ENCODE measurements around the gene EDAR.

The EDAR gene

DNA sequence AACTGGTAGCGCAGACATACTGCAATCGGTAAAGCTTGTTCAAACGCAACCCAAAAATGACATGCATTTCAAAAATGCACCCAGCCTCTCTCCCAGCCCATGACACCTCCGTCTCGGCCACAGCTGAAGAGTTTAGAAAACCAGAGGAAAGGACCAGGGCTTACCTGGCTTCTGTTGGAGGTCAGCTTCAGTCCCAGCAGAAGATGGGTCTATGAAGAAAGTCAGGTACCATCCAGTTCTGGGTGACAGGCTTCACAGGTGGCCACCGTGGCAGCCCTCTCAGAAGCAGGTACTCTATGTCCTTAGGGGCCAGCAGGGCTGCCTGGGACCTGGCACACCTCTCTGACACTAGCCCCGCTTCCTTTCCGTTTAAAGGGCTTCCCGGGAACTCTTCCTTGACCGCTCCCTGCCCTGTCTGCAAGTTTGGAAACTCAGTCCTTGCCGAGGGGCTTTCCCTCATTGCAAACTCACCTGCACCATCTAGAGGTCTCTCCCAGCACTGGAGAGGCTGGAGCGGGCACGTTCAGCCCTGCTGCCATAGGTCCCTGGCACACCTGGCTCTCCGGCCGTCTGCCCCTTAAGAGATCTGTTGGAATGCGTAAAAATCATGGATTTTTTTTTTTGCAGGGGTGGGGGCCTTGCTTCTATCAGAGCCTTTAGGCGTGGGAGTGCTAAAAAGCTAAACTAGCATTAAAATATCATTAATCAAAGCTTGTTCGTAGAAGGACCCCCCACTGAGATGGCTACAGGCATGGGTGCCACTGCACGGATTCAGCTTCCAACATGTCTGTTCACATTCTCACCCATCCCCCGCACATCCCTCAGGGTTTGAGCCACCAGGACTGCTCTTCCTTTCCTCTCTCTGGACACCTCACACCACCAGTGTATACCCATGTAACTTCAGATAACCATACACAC lies at the start of gene EDAR:
EDAR (minus strand) TSS at position 425 of the 918 bp plus-strand sequence. CDS start 58,206 bp downstream, outside the sequence.
- peak; percentile 58 for DNase-seq

- DNase-seq, result no peak
Measured at GRCh38 chr2:109033171-109033570, 44.2 kb upstream of the EDAR start.

- no peak for DNase-seq
Measured at GRCh38 chr2:109032229-109032820, 43.3 kb upstream of the EDAR start.

GRCh38 chr2:109031476-109032228 lies 42.6 kb upstream of the EDAR start:
- peak; percentile 57 for DNase-seq

- peak; percentile 26 for DNase-seq
Measured at GRCh38 chr2:109030870-109031475, 42.0 kb upstream of the EDAR start.

- DNase-seq, result no peak
Measured at GRCh38 chr2:109029490-109030201, 40.6 kb upstream of the EDAR start.

- DNase-seq, result no peak
Measured at GRCh38 chr2:109028738-109029489, 39.9 kb upstream of the EDAR start.

- DNase-seq, result no peak
Measured at GRCh38 chr2:109028277-109028676, 39.3 kb upstream of the EDAR start.

GRCh38 chr2:109027702-109028101 lies 38.7 kb upstream of the EDAR start:
- no peak for DNase-seq

DNA sequence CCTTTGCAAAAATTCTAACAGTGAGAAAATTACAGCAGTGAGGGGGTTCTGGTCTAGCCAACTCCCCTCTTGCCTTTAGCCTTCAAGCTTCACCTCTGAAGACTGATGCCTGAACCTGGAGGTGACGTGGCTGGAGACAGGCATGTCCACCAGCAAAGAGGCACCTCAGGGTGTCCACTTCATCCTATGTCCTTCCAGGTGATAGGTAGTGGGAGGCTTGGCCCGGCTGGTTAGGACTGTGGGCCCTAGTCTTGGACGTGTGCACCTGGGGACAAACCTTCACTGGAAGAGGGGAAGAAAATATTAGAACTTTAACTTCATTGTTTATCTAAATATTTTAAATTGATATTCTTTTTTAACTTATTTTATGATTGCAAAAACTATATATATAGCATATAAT lies 35.5 kb upstream of the EDAR start:
- no peak for DNase-seq

DNA sequence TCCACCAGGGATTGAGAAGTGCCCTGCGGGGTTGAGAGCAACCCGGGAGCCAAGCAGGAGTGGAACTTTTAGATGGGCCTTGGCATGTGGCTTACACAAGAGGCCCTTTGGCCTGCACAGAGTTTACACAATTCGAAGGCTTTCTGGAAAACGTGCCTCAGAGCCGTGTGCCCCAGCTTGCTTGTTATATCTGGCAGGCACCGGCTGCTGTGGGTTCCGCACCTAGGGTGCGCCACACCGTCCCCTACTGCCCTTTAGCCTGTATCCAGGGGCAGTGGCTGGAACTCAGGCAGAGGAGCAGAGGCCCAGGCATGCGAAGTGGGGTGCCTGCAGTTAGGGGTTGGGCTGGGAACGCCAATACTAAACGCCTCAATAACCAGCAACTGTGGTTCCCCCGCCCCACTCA lies 32.9 kb upstream of the EDAR start:
- DNase-seq, result no peak

DNA sequence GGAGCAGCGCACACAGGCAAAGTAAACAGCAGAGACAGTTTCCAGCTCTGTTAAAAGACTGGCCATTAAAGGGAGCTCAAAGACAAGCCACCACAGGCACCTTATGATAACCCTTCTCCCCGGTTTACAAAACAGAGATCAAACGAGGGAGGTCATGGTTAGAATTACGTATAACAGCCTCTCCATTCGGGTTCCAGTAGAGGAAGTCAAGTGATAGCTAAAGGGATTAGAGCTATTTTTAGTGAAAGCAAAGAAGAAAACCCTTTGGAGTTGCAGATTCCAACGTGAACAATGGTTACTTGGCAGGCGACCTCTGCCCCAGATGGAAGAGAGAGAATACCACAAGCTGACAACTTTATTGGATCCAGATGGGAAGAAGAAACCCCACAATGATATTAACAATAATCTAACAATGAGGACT lies 31.2 kb upstream of the EDAR start:
- no peak for DNase-seq

DNA sequence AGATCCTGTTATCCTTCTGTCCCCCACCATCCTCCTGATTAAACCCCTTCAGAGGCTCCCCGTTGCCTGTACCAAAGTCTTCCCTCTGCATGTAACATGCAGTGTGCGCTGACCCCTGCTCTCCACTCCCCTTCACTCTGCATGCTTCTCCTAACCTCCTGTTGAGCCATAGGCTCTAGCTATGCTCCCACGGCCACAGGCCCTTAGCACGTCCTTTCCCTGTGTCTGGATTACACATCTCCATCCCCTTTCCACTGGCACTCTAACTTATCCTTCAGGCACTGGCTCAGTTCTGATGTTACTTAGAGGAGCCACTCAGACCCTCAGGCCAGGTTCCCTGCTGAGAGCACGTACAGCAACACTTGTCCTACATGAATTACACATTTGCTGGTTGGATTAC lies 29.4 kb upstream of the EDAR start:
- DNase-seq, result no peak

- no peak for DNase-seq
Measured at GRCh38 chr2:109017017-109017416, 28.0 kb upstream of the EDAR start.

- no peak for DNase-seq
Measured at GRCh38 chr2:109016376-109016775, 27.4 kb upstream of the EDAR start.

DNA sequence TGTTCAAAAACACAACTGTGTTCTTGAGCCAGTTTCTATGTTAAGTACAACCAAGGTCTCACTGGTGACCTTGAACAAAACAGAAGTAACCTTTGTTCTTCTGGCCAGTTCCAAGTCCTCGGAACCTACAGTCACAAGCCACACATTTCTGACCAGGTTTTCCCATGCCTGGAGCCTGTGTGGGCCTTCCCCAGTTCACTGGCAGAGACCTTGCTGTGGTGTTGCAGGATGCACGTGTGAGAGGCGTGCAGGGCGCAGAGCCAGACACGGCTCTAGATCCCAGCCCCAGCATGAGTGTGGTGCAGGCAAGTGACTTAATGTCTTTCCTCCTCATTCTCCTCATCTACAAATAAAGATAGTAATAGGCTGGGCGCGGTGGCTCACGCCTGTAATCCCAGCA lies 25.5 kb upstream of the EDAR start:
- DNase-seq, result no peak

- DNase-seq, result no peak
Measured at GRCh38 chr2:109013051-109013450, 24.0 kb upstream of the EDAR start.

DNA sequence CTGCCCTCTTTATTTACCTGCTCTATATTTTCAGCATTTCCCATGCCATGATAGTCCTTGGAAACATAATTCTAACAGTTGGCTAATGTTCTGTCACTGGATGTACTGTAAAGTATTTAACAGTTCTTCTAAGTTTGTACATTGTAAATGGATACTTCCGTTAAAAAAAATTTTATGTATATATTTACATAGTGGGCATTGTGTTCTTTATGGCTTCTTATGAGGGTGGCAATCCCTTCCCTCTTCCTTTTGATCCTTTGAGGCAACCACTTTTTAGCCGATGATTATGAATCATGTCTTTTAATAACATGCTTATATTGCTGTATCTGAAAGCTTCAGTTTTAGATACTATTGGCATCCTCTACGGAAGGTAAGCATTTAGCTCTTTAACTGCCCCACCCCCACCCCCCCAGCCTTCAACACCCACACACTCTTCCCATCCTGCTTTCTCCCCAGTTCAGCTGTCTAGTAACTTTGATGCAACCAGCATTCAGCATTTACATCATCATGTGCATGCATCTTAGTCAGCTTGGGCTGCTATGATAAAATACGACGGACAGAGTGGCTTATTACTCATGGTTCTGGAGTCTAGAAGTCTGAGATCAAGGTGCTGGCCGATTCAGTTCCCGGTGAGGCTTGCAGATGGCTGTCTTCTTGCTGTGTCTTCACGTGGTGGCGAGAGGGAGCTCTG lies 21.0 kb upstream of the EDAR start:
- no peak for DNase-seq

DNA sequence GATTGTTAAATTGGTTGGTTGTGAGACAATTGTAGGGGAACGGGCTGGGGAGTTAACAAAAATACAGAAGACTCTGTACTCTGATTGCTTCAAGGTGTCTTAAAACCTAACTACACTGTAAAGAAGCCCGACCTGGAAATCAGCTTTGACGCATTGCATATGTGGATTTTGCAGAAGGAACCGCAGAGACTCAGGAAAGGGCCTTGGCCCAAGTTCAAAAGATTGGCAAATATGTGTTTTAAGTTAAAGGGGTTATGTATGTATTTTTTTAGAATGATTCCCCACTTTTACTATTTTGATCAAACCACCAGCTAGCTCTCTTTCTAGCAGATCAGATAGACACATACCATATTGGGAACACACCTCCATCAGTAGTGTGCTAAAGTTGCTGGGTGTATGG lies 18.0 kb upstream of the EDAR start:
- no peak for DNase-seq

- no peak for DNase-seq
Measured at GRCh38 chr2:109005686-109006204, 16.7 kb upstream of the EDAR start.

DNA sequence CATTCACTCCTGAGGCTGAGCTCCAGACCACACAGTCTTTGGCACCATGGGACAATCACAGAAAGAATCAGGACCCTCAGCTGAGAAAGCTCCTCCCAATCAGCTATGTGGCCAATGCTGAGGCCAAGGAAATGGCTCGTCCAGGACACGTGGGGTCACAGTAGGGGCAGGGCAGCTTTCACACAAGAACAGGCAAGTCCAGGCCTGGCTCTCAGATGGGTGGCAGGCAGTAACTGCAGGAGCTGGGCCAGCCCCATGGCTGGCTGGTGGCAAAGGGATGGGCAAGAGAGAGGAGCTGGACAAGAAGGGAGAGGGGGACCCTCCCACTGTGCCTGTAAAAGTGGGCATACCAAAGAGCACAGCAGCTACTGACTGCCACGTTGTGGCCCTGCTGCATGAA lies 12.2 kb upstream of the EDAR start:
- no peak for DNase-seq

Data from activated naive CD4-positive, alpha-beta T cell treated with anti-CD3 and anti-CD28 coated beads, Interleukin-2, amount 50 U/mL, for 16 hours (primary cell).